Measurements from ENCODE around the gene NTM.

The NTM gene

GRCh38 chr11:131664293-131664692 lies 293.9 kb downstream of the NTM start:
- FAIRE-seq: no peak
- no peak for DNase-seq (ENCODE audit: insufficient read length, low spot score)
- TF ChIP-seq POU2F2 (IDR thresholded peaks at IDR 0.05; ENCODE audit: low read depth, low read length): no peak

GRCh38 chr11:131664816-131665215 lies 294.4 kb downstream of the NTM start:
- FAIRE-seq (no peak), DNase-seq (ENCODE audit: insufficient read length, low spot score) (no peak)
- TF ChIP-seq PAX5 (IDR thresholded peaks at IDR 0.05; ENCODE audit: insufficient read depth, low read length, severe bottlenecking) (no peak), POLR2AphosphoS5 (IDR thresholded peaks at IDR 0.05; ENCODE audit: low read depth, low read length) (no peak), POU2F2 (IDR thresholded peaks at IDR 0.05; ENCODE audit: low read depth, low read length) (no peak), SPI1 (IDR thresholded peaks at IDR 0.05; ENCODE audit: low read depth, low read length) (no peak), TAF1 (IDR thresholded peaks at IDR 0.05; ENCODE audit: low read depth, low read length) (no peak), POLR2A (IDR thresholded peaks at IDR 0.05; ENCODE audit: low read depth, low read length) (no peak)

- TF ChIP-seq POU2F2 (IDR thresholded peaks at IDR 0.05; ENCODE audit: low read depth, low read length): no peak
- no peak for TF ChIP-seq POLR2A (IDR thresholded peaks at IDR 0.05; ENCODE audit: low read depth, low read length)
- no peak for TF ChIP-seq POLR2AphosphoS5 (IDR thresholded peaks at IDR 0.05; ENCODE audit: low read depth, low read length)
- no peak for TF ChIP-seq TAF1 (IDR thresholded peaks at IDR 0.05; ENCODE audit: low read depth, low read length)
- TF ChIP-seq SPI1 (IDR thresholded peaks at IDR 0.05; ENCODE audit: low read depth, low read length): no peak
- no peak for TF ChIP-seq PAX5 (IDR thresholded peaks at IDR 0.05; ENCODE audit: insufficient read depth, low read length, severe bottlenecking)
- FAIRE-seq (no peak), DNase-seq (ENCODE audit: insufficient read length, low spot score) (no peak)
Observed at GRCh38 chr11:131665344-131665968, 295.0 kb downstream of the NTM start.

- FAIRE-seq: no peak
- no peak for TF ChIP-seq SPI1 (IDR thresholded peaks at IDR 0.05; ENCODE audit: low read depth, low read length)
- TF ChIP-seq POLR2A (IDR thresholded peaks at IDR 0.05; ENCODE audit: low read depth, low read length): no peak
- no peak for TF ChIP-seq PAX5 (IDR thresholded peaks at IDR 0.05; ENCODE audit: insufficient read depth, low read length, severe bottlenecking)
- no peak for TF ChIP-seq POU2F2 (IDR thresholded peaks at IDR 0.05; ENCODE audit: low read depth, low read length)
- no peak for TF ChIP-seq POLR2AphosphoS5 (IDR thresholded peaks at IDR 0.05; ENCODE audit: low read depth, low read length)
- TF ChIP-seq TAF1 (IDR thresholded peaks at IDR 0.05; ENCODE audit: low read depth, low read length): no peak
- no peak for DNase-seq (ENCODE audit: insufficient read length, low spot score)
Observed at GRCh38 chr11:131666006-131666405, 295.6 kb downstream of the NTM start.

GRCh38 chr11:131666617-131667016 lies 296.2 kb downstream of the NTM start:
- FAIRE-seq (no peak), DNase-seq (ENCODE audit: insufficient read length, low spot score) (no peak)
- TF ChIP-seq PAX5 (IDR thresholded peaks at IDR 0.05; ENCODE audit: insufficient read depth, low read length, severe bottlenecking) (no peak), POLR2AphosphoS5 (IDR thresholded peaks at IDR 0.05; ENCODE audit: low read depth, low read length) (no peak), TAF1 (IDR thresholded peaks at IDR 0.05; ENCODE audit: low read depth, low read length) (no peak), POU2F2 (IDR thresholded peaks at IDR 0.05; ENCODE audit: low read depth, low read length) (no peak), POLR2A (IDR thresholded peaks at IDR 0.05; ENCODE audit: low read depth, low read length) (no peak), SPI1 (IDR thresholded peaks at IDR 0.05; ENCODE audit: low read depth, low read length) (no peak)

- FAIRE-seq (no peak), DNase-seq (ENCODE audit: insufficient read length, low spot score) (no peak)
- TF ChIP-seq POLR2AphosphoS5 (IDR thresholded peaks at IDR 0.05; ENCODE audit: low read depth, low read length): no peak
- no peak for TF ChIP-seq SPI1 (IDR thresholded peaks at IDR 0.05; ENCODE audit: low read depth, low read length)
- no peak for TF ChIP-seq PAX5 (IDR thresholded peaks at IDR 0.05; ENCODE audit: insufficient read depth, low read length, severe bottlenecking)
- TF ChIP-seq TAF1 (IDR thresholded peaks at IDR 0.05; ENCODE audit: low read depth, low read length): no peak
- TF ChIP-seq POLR2A (IDR thresholded peaks at IDR 0.05; ENCODE audit: low read depth, low read length): no peak
- TF ChIP-seq POU2F2 (IDR thresholded peaks at IDR 0.05; ENCODE audit: low read depth, low read length): no peak
Observed at GRCh38 chr11:131667566-131667965, 297.2 kb downstream of the NTM start.

GRCh38 chr11:131668500-131669400 lies 298.3 kb downstream of the NTM start:
- peak; percentile 59 for DNase-seq (ENCODE audit: insufficient read length, low spot score)
- no peak for TF ChIP-seq TAF1 (IDR thresholded peaks at IDR 0.05; ENCODE audit: low read depth, low read length)
- no peak for TF ChIP-seq POLR2AphosphoS5 (IDR thresholded peaks at IDR 0.05; ENCODE audit: low read depth, low read length)
- no peak for FAIRE-seq

- DNase-seq (ENCODE audit: insufficient read length, low spot score) (no peak), FAIRE-seq (no peak)
- TF ChIP-seq POU2F2 (IDR thresholded peaks at IDR 0.05; ENCODE audit: low read depth, low read length) (no peak), POLR2AphosphoS5 (IDR thresholded peaks at IDR 0.05; ENCODE audit: low read depth, low read length) (no peak), TAF1 (IDR thresholded peaks at IDR 0.05; ENCODE audit: low read depth, low read length) (no peak), POLR2A (IDR thresholded peaks at IDR 0.05; ENCODE audit: low read depth, low read length) (no peak), SPI1 (IDR thresholded peaks at IDR 0.05; ENCODE audit: low read depth, low read length) (no peak), PAX5 (IDR thresholded peaks at IDR 0.05; ENCODE audit: insufficient read depth, low read length, severe bottlenecking) (no peak)
Observed at GRCh38 chr11:131669401-131669780, 299.0 kb downstream of the NTM start.

GRCh38 chr11:131670876-131671275 lies 300.5 kb downstream of the NTM start:
- DNase-seq (ENCODE audit: insufficient read length, low spot score): no peak
- no peak for FAIRE-seq
- TF ChIP-seq PAX5 (IDR thresholded peaks at IDR 0.05; ENCODE audit: insufficient read depth, low read length, severe bottlenecking) (no peak), POLR2AphosphoS5 (IDR thresholded peaks at IDR 0.05; ENCODE audit: low read depth, low read length) (no peak), POU2F2 (IDR thresholded peaks at IDR 0.05; ENCODE audit: low read depth, low read length) (no peak), TAF1 (IDR thresholded peaks at IDR 0.05; ENCODE audit: low read depth, low read length) (no peak), SPI1 (IDR thresholded peaks at IDR 0.05; ENCODE audit: low read depth, low read length) (no peak), POLR2A (IDR thresholded peaks at IDR 0.05; ENCODE audit: low read depth, low read length) (no peak)

Measured in GM12891 (cell line).